HCT116 (cell line): ENCODE results near the gene SERINC3. TPM values are rescaled to one million over a fixed set of nuclear protein-coding genes. Genes with fewer than 3 reads are reported as not detected.

Source experiments
- ATAC-seq: fragments of 200-7000 bp; cut with Tn5 transposase; 2 replicates; pipeline ENCODE4 v1.9.1; 2020; ENCODE audit warnings: mild to moderate bottlenecking, moderate library complexity
- BruUV-seq: library from RNA; stranded (reverse); fragments of 400-500 nt; replicated peaks from 2 replicates; lab custom pipeline; 2021; lab: Mats Ljungman, UMichigan
- CTCF ChIA-PET: fragments of 300-600 bp; sonication (Branson Sonifier 250); formaldehyde crosslinking; loops from one replicate; lab custom pipeline; 2021; ENCODE audit warnings: antibody characterized with exemption; lab: Charles Lee
- POLR2A ChIA-PET: fragments of 300-600, 350-600 bp; sonication (Branson Sonifier 250); formaldehyde crosslinking; loops from one replicate; lab custom pipeline; 2021; ENCODE audit warnings: antibody characterized with exemption; lab: Charles Lee
- RAD21 ChIA-PET, 2 experiments: fragments of 300-600 bp; sonication (Branson Sonifier 250); formaldehyde crosslinking; loops; one replicate each; lab custom pipeline; 2023; ENCODE audit warnings: low total read pairs in 2 of 2; ENCODE audit not compliant: uncharacterized antibody in 2 of 2, unreplicated experiment in 2 of 2, low non-redundant PET in 1 of 2; lab: Charles Lee
- DNase-seq: peaks from one replicate; pipeline ENCODE4 v3.0.0-alpha.2; 2010; ENCODE audit warnings: low read depth, low spot score
- H2AFZ ChIP-seq: fragments of 200-600 bp; shearing (Covaris generic), sonication (generic); 2 replicates; pipeline ENCODE4 v1.6.1; 2017; ENCODE audit warnings: low read depth, mixed run types, mixed read lengths, antibody characterized with exemption, low read length; ENCODE audit not compliant: poor library complexity, severe bottlenecking
- H3K27ac ChIP-seq: 2 replicates; pipeline ENCODE4 v1.5.1; 2012; ENCODE audit warnings: low read depth, low read length
- H3K27me3 ChIP-seq: fragments of 200-600 bp; sonication (generic); 2 replicates; pipeline ENCODE4 v1.6.1; 2016; ENCODE audit warnings: mixed run types, low read length, mixed read lengths; ENCODE audit not compliant: insufficient read depth
- H3K36me3 ChIP-seq, 2 experiments: fragments of 200-500 bp in 1 of 2; fragments of 200-600 bp in 1 of 2; sonication (Bioruptor generic) in 1 of 2; sonication (generic) in 1 of 2; 2 replicates each; pipeline versions ENCODE4 v1.5.1 to v1.6.1; 2014 to 2016; ENCODE audit warnings: low read length in 2 of 2, inconsistent platforms in 1 of 2, mixed read lengths in 1 of 2, mixed run types in 1 of 2; ENCODE audit not compliant: insufficient read depth in 2 of 2, control insufficient read depth in 1 of 2
- H3K4me1 ChIP-seq, 2 experiments: fragments of 200-600 bp in 1 of 2; sonication (generic) in 1 of 2; 2 replicates each; pipeline versions ENCODE4 v1.5.1 to v1.6.1; 2012 to 2017; ENCODE audit warnings: low read length in 2 of 2, inconsistent platforms in 1 of 2, mild to moderate bottlenecking in 1 of 2, mixed read lengths in 1 of 2, mixed run types in 1 of 2, moderate library complexity in 1 of 2; ENCODE audit not compliant: insufficient read depth in 2 of 2, control insufficient read depth in 1 of 2
- H3K4me2 ChIP-seq: fragments of 200-600 bp; sonication (generic); 2 replicates; pipeline ENCODE4 v1.6.1; 2017; ENCODE audit warnings: mixed run types, low read length, mixed read lengths
- H3K4me3 ChIP-seq, 2 experiments: fragments of 200-600 bp in 1 of 2; sonication (generic) in 1 of 2; replicated peaks in 1 of 2; 2 replicates each; pipeline ENCODE4 v1.5.1; 2011 to 2016; ENCODE audit warnings: low read length in 2 of 2, control low read depth in 1 of 2, low read depth in 1 of 2, mild to moderate bottlenecking in 1 of 2, mixed read lengths in 1 of 2, mixed run types in 1 of 2
- H3K79me2 ChIP-seq: fragments of 200-600 bp; sonication (generic); 2 replicates; pipeline ENCODE4 v1.6.1; 2017; ENCODE audit warnings: mild to moderate bottlenecking, mixed run types, low read length, moderate library complexity, mixed read lengths; ENCODE audit not compliant: insufficient read depth
- H3K9ac ChIP-seq: fragments of 200-600 bp; sonication (generic); 2 replicates; pipeline ENCODE4 v1.6.1; 2016; ENCODE audit warnings: low read length, mixed read lengths
- H3K9me2 ChIP-seq: fragments of 200-600 bp; sonication (generic), shearing (Covaris generic); 2 replicates; pipeline ENCODE4 v1.6.1; 2017; ENCODE audit warnings: mixed run types, mild to moderate bottlenecking, moderate library complexity; ENCODE audit not compliant: insufficient read depth
- H3K9me3 ChIP-seq, 2 experiments: fragments of 200-500 bp in 1 of 2; fragments of 200-600 bp in 1 of 2; sonication (Bioruptor generic) in 1 of 2; sonication (generic) in 1 of 2; 2 replicates each; pipeline ENCODE4 v1.6.1; 2014 to 2017; ENCODE audit warnings: low read length in 2 of 2, mixed read lengths in 2 of 2, inconsistent platforms in 1 of 2, low read depth in 1 of 2, mild to moderate bottlenecking in 1 of 2, mixed run types in 1 of 2, moderate library complexity in 1 of 2; ENCODE audit not compliant: control insufficient read depth in 1 of 2, insufficient read depth in 1 of 2
- H4K20me1 ChIP-seq: fragments of 200-600 bp; sonication (generic), shearing (Covaris generic); 2 replicates; pipeline ENCODE4 v1.6.1; 2017; ENCODE audit warnings: mixed run types, mild to moderate bottlenecking, moderate library complexity; ENCODE audit not compliant: insufficient read depth
- CBX3 ChIP-seq: IDR thresholded peaks from 2 replicates; pipeline ENCODE4 v1.6.1; 2012; ENCODE audit warnings: low read depth
- EGR1 ChIP-seq: IDR thresholded peaks from 2 replicates; pipeline ENCODE4 v1.6.1; 2012; ENCODE audit warnings: low read depth
- ELF1 ChIP-seq: IDR thresholded peaks from 2 replicates; pipeline ENCODE4 v1.6.1; 2012; ENCODE audit warnings: low read depth, borderline replicate concordance
- EZH2 ChIP-seq: fragments of 200-600 bp; sonication (generic); IDR thresholded peaks from 2 replicates; pipeline ENCODE4 v1.6.1; 2017; ENCODE audit warnings: antibody characterized with exemption, mixed run types
- EZH2phosphoT487 ChIP-seq: fragments of 200-600 bp; IDR thresholded peaks from 2 replicates; pipeline ENCODE4 v1.6.1; 2018; ENCODE audit warnings: antibody characterized with exemption, borderline replicate concordance
- FOSL1 ChIP-seq: IDR thresholded peaks from 2 replicates; pipeline ENCODE4 v1.6.1; 2012; ENCODE audit warnings: low read depth
- JUND ChIP-seq: IDR thresholded peaks from 2 replicates; pipeline ENCODE4 v1.6.1; 2012
- POLR2A ChIP-seq: IDR thresholded peaks from 2 replicates; pipeline ENCODE4 v1.7.0; 2011; ENCODE audit warnings: borderline replicate concordance; ENCODE audit not compliant: insufficient read depth, insufficient read length; ENCODE audit errors: extremely low read depth
- POLR2AphosphoS5 ChIP-seq: IDR thresholded peaks from 2 replicates; pipeline ENCODE4 v1.6.1; 2011; ENCODE audit warnings: mild to moderate bottlenecking, low read depth, low read length, moderate library complexity
- RAD21 ChIP-seq: IDR thresholded peaks from 2 replicates; pipeline ENCODE4 v1.6.1; 2012; ENCODE audit warnings: low read depth, mild to moderate bottlenecking
- SRF ChIP-seq: IDR thresholded peaks from 2 replicates; pipeline ENCODE4 v1.6.1; 2012; ENCODE audit warnings: low read depth
- TCF7L2 ChIP-seq: IDR thresholded peaks from 2 replicates; pipeline ENCODE4 v1.7.0; 2011; ENCODE audit warnings: borderline replicate concordance, inconsistent platforms; ENCODE audit not compliant: insufficient read depth, insufficient read length; ENCODE audit errors: extremely low read depth
- ZFX ChIP-seq: fragments of 450-650 bp; IDR thresholded peaks from 2 replicates; pipeline ENCODE4 v1.6.1; 2017
- intact Hi-C: fragments of 100-400 bp; cut with micrococcal nuclease; formaldehyde crosslinking; loops from 2 replicates; pipeline ENCODE4 v1.10.0; 2022
- total RNA-seq: library from RNA; stranded (reverse); gene quantifications from one replicate; pipeline ENCODE4 v1.2.1, GENCODE V29; 2021; ENCODE audit not compliant: unreplicated experiment
- TF ChIP-seq, protein P1 (sequence below): IDR thresholded peaks from 2 replicates; pipeline ENCODE4 v1.6.1; 2012
- TF ChIP-seq, protein P2 (sequence below): IDR thresholded peaks from 2 replicates; pipeline ENCODE4 v1.6.1; 2012
- TF ChIP-seq, protein P3 (sequence below): IDR thresholded peaks from 2 replicates; pipeline ENCODE4 v1.6.1; 2012; ENCODE audit warnings: low read depth
- TF ChIP-seq, protein P4 (sequence below), 3 experiments: fragments of 200-600 bp in 1 of 3; sonication (generic) in 1 of 3; IDR thresholded peaks in 2 of 3; conservative IDR thresholded peaks in 1 of 3; 2 replicates each; pipeline ENCODE4 v1.5.1; 2012 to 2017; ENCODE audit warnings: low read depth in 2 of 3, low read length in 2 of 3, antibody characterized with exemption in 1 of 3, borderline replicate concordance in 1 of 3, control low read depth in 1 of 3, mild to moderate bottlenecking in 1 of 3, mixed read lengths in 1 of 3, mixed run types in 1 of 3, moderate library complexity in 1 of 3; ENCODE audit not compliant: insufficient read depth in 1 of 3

Gene SERINC3
- total RNA-seq, 1 experiment from 2014 or later: 56.8 TPM

DNA sequence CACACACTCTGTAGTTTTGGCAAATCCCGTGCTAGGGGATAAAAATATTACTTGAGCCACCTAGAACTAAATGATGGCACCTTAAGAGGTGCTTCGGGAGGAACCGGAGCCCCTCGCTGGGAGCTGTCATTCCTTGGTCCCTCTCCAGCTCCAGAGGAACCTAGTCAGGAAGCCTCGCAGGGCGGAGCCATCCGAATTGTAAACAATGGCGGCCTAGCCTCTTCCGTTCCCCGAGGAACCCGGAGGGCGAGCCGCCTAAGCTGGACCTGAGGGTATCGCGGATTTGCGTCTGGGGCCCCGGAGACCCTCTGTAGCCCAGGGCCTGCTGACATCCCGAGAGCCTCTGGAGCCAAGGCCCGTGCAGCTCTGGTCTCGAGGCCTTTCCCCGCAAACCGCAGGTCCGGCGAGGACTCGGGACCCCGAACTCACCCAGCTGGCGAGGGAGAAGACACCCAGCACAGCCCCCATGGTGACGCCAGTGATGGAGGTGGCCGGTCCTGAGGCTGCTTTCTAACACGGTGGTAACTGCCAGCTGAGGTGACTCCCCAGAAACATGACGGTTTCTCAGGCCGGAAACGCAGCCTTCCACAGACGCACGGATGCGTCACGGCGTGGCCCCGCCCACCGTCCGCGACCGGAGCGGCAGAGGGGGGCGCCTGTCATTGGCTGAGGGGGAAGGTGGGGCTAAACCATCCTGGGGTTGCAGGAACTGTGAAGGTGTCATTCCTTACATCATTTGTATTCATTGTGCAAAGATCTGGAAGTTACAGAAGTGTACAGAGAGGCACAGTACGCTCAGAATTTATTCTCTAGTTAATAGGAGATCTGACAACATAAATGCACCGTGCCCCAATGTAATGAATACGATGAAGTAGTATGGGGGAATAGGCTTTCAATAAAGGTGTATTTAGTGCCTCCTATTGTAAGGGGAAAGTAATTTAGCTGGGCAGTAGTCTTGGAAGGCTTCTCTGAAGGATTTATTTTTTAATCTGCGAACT lies at the start of gene SERINC3 (continued):
- TF ChIP-seq EGR1 (peak; percentile 31; the same call in 1 of the 2 replicates), JUND (no peak), ZFX (peak; percentile 85), POLR2A (peak; percentile 67), EZH2 (no peak), CBX3 (no peak), RAD21 (0 out of 2 replicates have a peak, but pooled peaks have one; percentile 19), ELF1 (peak; percentile 26; the same call in 1 of the 2 replicates)
- TF ChIP-seq, protein P1, sequence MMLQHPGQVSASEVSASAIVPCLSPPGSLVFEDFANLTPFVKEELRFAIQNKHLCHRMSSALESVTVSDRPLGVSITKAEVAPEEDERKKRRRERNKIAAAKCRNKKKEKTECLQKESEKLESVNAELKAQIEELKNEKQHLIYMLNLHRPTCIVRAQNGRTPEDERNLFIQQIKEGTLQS: no peak

DNA sequence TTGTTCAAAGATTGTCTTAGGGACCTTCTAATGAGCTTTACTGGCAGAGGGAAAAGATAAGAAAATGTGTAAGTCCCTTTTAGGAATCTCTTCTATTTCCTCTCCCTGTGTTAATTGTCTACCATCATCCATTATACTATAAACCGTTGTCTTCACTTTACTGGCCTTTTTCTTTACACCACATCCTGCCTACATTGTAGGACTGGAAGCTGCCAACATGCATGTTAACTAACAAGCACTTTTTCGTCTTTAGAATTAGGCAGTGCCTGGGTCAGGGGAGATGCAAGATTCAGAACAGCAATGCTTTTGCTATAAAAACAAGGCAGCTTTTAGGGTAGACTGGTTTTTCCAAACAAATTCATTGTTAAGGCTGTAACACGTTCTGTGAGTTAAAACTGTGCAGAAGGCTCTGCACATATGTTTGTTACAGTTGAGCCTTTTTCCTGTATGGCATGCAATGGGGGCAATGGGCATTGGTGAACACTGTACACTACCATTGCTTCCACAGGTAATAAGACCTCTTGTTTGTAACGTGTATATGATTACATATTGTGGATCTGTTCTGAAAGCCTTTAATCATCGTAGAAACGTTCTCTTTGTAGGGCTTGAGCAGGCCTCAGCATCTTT lies 49.6 kb upstream of the SERINC3 start:
- Histone ChIP-seq H3K9me2 (no peaks in the 10 kb centered on the region), H3K4me3 (no peak overlapping the region), H3K36me3 (no peaks in the 10 kb centered on the region), H3K27me3 (no peaks in the 10 kb centered on the region), H3K9ac (no peak overlapping the region), H3K4me1 (peaks cover 10 to 24% of the 10 kb centered on the region in 2 experiments), H3K9me3 (no peaks in the 10 kb centered on the region), H2AFZ (no peak overlapping the region), H4K20me1 (no peaks in the 10 kb centered on the region), H3K4me2 (no peak overlapping the region), H3K27ac (no peak overlapping the region), H3K79me2 (no peaks in the 10 kb centered on the region)
- ChIA-PET POLR2A (no interaction called here), RAD21 (no interaction called here), CTCF (no interaction called here)
- ATAC-seq (no peak), DNase-seq (no peak)
- intact Hi-C loops: no loop called here
- BruUV-seq: no TSS peak
- TF ChIP-seq EZH2phosphoT487 (no peak), CBX3 (no peak), FOSL1 (no peak), TCF7L2 (no peak), POLR2AphosphoS5 (no peak), EZH2 (no peak), POLR2A (no peak), SRF (no peak)
- TF ChIP-seq, protein P2, sequence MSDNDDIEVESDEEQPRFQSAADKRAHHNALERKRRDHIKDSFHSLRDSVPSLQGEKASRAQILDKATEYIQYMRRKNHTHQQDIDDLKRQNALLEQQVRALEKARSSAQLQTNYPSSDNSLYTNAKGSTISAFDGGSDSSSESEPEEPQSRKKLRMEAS: no peak
- TF ChIP-seq, protein P3, sequence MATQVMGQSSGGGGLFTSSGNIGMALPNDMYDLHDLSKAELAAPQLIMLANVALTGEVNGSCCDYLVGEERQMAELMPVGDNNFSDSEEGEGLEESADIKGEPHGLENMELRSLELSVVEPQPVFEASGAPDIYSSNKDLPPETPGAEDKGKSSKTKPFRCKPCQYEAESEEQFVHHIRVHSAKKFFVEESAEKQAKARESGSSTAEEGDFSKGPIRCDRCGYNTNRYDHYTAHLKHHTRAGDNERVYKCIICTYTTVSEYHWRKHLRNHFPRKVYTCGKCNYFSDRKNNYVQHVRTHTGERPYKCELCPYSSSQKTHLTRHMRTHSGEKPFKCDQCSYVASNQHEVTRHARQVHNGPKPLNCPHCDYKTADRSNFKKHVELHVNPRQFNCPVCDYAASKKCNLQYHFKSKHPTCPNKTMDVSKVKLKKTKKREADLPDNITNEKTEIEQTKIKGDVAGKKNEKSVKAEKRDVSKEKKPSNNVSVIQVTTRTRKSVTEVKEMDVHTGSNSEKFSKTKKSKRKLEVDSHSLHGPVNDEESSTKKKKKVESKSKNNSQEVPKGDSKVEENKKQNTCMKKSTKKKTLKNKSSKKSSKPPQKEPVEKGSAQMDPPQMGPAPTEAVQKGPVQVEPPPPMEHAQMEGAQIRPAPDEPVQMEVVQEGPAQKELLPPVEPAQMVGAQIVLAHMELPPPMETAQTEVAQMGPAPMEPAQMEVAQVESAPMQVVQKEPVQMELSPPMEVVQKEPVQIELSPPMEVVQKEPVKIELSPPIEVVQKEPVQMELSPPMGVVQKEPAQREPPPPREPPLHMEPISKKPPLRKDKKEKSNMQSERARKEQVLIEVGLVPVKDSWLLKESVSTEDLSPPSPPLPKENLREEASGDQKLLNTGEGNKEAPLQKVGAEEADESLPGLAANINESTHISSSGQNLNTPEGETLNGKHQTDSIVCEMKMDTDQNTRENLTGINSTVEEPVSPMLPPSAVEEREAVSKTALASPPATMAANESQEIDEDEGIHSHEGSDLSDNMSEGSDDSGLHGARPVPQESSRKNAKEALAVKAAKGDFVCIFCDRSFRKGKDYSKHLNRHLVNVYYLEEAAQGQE: no peak
- TF ChIP-seq, protein P4, sequence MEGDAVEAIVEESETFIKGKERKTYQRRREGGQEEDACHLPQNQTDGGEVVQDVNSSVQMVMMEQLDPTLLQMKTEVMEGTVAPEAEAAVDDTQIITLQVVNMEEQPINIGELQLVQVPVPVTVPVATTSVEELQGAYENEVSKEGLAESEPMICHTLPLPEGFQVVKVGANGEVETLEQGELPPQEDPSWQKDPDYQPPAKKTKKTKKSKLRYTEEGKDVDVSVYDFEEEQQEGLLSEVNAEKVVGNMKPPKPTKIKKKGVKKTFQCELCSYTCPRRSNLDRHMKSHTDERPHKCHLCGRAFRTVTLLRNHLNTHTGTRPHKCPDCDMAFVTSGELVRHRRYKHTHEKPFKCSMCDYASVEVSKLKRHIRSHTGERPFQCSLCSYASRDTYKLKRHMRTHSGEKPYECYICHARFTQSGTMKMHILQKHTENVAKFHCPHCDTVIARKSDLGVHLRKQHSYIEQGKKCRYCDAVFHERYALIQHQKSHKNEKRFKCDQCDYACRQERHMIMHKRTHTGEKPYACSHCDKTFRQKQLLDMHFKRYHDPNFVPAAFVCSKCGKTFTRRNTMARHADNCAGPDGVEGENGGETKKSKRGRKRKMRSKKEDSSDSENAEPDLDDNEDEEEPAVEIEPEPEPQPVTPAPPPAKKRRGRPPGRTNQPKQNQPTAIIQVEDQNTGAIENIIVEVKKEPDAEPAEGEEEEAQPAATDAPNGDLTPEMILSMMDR (IDR thresholded peaks at IDR 0.05 in 2 of 3, conservative IDR thresholded peaks at IDR 0.05 in 1 of 3; ENCODE audit: borderline replicate concordance in 1 of 3, insufficient read depth in 1 of 3, low read depth in 2 of 3, low read length in 2 of 3): no peak
